Loucy (cell line): ENCODE data around the gene LCOR.

Experiments used
- H2AFZ ChIP-seq: fragments of 200-600 bp; sonication (generic); 2 replicates; pipeline ENCODE4 v1.6.0; 2016; ENCODE audit warnings: antibody characterized with exemption, mild to moderate bottlenecking, low read length, moderate library complexity
- H3F3A ChIP-seq: fragments of 200-600 bp; 2 replicates; pipeline ENCODE4 v1.6.0; 2016; ENCODE audit warnings: antibody characterized with exemption, low read depth, mild to moderate bottlenecking
- H3K27me3 ChIP-seq: fragments of 200-600 bp; sonication (generic); 2 replicates; pipeline ENCODE4 v1.6.1; 2014; ENCODE audit warnings: low read length, mild to moderate bottlenecking; ENCODE audit not compliant: insufficient read depth, poor library complexity, severe bottlenecking
- H3K36me3 ChIP-seq: fragments of 200-600 bp; sonication (generic); 2 replicates; pipeline ENCODE4 v1.6.1; 2016; ENCODE audit warnings: low read length; ENCODE audit not compliant: insufficient read depth
- H3K4me1 ChIP-seq: fragments of 200-600 bp; sonication (generic); 2 replicates; pipeline ENCODE4 v1.5.1; 2014; ENCODE audit warnings: low read length, mild to moderate bottlenecking; ENCODE audit not compliant: insufficient read depth, poor library complexity, severe bottlenecking
- H3K4me2 ChIP-seq: fragments of 200-600 bp; sonication (generic); 2 replicates; pipeline ENCODE4 v1.6.0; 2014; ENCODE audit warnings: antibody characterized with exemption, low read length, low read depth, mild to moderate bottlenecking; ENCODE audit not compliant: poor library complexity, severe bottlenecking
- H3K4me3 ChIP-seq: fragments of 200-600 bp; sonication (generic); 2 replicates; pipeline ENCODE4 v1.5.1; 2014; ENCODE audit warnings: low read length, mild to moderate bottlenecking, mixed read lengths; ENCODE audit not compliant: poor library complexity, severe bottlenecking
- H3K79me2 ChIP-seq: fragments of 200-600 bp; sonication (generic); 2 replicates; pipeline ENCODE4 v1.6.1; 2014; ENCODE audit warnings: low read length; ENCODE audit not compliant: insufficient read depth
- H3K9ac ChIP-seq: fragments of 200-600 bp; sonication (generic); 2 replicates; pipeline ENCODE4 v1.6.0; 2014; ENCODE audit warnings: mild to moderate bottlenecking, low read depth, low read length, moderate library complexity; ENCODE audit not compliant: poor library complexity, severe bottlenecking
- H3K9me2 ChIP-seq: fragments of 200-600 bp; sonication (generic); replicated peaks from 2 replicates; pipeline ENCODE4 v1.6.1; 2016; ENCODE audit warnings: low read depth, low read length, mixed read lengths
- H3K9me3 ChIP-seq: fragments of 200-600 bp; sonication (generic); 2 replicates; pipeline ENCODE4 v1.6.1; 2014; ENCODE audit warnings: mild to moderate bottlenecking, antibody characterized with exemption, low read length, low read depth; ENCODE audit not compliant: insufficient read depth
- H4K20me1 ChIP-seq: fragments of 200-600 bp; sonication (generic); 2 replicates; pipeline ENCODE4 v1.6.0; 2014; ENCODE audit warnings: antibody characterized with exemption, low read length, mild to moderate bottlenecking; ENCODE audit not compliant: insufficient read depth, poor library complexity, severe bottlenecking
- CTCF ChIP-seq: fragments of 200-600 bp; sonication (generic); conservative IDR thresholded peaks from 2 replicates; pipeline ENCODE4 v1.5.1; 2014; ENCODE audit warnings: mild to moderate bottlenecking, antibody characterized with exemption, low read length
- EZH2phosphoT487 ChIP-seq: fragments of 200-600 bp; IDR thresholded peaks from 2 replicates; pipeline ENCODE4 v1.6.1; 2018; ENCODE audit warnings: antibody characterized with exemption, mild to moderate bottlenecking, moderate library complexity, borderline replicate concordance

LCOR gene

GRCh38 chr10:96826438-96826837, 5.7 kb upstream of the LCOR start:
- H3F3A ChIP-seq: peaks cover 5% of the 10 kb centered on the region
- no peaks in the 10 kb centered on the region for H3K79me2 ChIP-seq
- no peaks in the 10 kb centered on the region for H4K20me1 ChIP-seq
- no peaks in the 10 kb centered on the region for H3K9me2 ChIP-seq
- no peaks in the 10 kb centered on the region for H3K9me3 ChIP-seq
- H3K36me3 ChIP-seq: no peaks in the 10 kb centered on the region
- H3K4me1 ChIP-seq: peaks cover 13% of the 10 kb centered on the region
- no peak overlapping the region for H3K4me2 ChIP-seq
- H3K9ac ChIP-seq: no peak overlapping the region
- TF ChIP-seq EZH2phosphoT487 (no peak), CTCF (no peak)
- no peak overlapping the region for H3K4me3 ChIP-seq
- H3K27me3 ChIP-seq: no peaks in the 10 kb centered on the region
- no peak overlapping the region for H2AFZ ChIP-seq

GRCh38 chr10:96828609-96829008, 3.5 kb upstream of the LCOR start:
- no peak overlapping the region for H3K9ac ChIP-seq
- TF ChIP-seq CTCF: no peak
- TF ChIP-seq EZH2phosphoT487: no peak
- no peak overlapping the region for H3K4me3 ChIP-seq
- no peaks in the 10 kb centered on the region for H3K9me2 ChIP-seq
- peaks cover 8% of the 10 kb centered on the region for H3F3A ChIP-seq
- H4K20me1 ChIP-seq: peaks cover 8% of the 10 kb centered on the region
- H3K27me3 ChIP-seq: no peaks in the 10 kb centered on the region
- no peaks in the 10 kb centered on the region for H3K9me3 ChIP-seq
- H3K4me1 ChIP-seq: peaks cover 16% of the 10 kb centered on the region
- no peaks in the 10 kb centered on the region for H3K36me3 ChIP-seq
- peaks cover 9% of the 10 kb centered on the region for H3K79me2 ChIP-seq
- no peak overlapping the region for H3K4me2 ChIP-seq
- H2AFZ ChIP-seq: no peak overlapping the region

GRCh38 chr10:96829029-96829773, 2.9 kb upstream of the LCOR start:
- Histone ChIP-seq H3K27me3 (no peaks in the 10 kb centered on the region), H3K79me2 (peaks cover 14% of the 10 kb centered on the region), H4K20me1 (peaks cover 14% of the 10 kb centered on the region), H2AFZ (no peak overlapping the region), H3K4me3 (no peak overlapping the region), H3K4me1 (peaks cover 22% of the 10 kb centered on the region), H3K9me3 (no peaks in the 10 kb centered on the region), H3K4me2 (no peak overlapping the region), H3F3A (peaks cover 8% of the 10 kb centered on the region), H3K36me3 (no peaks in the 10 kb centered on the region), H3K9ac (no peak overlapping the region), H3K9me2 (no peaks in the 10 kb centered on the region)
- TF ChIP-seq EZH2phosphoT487 (no peak), CTCF (no peak)
